Heart right ventricle (tissue), 16 donors: Measurements from ENCODE around the gene TNFAIP8L3. TPM values are rescaled to one million over a fixed set of nuclear protein-coding genes. Genes with fewer than 3 reads are reported as not detected.

Source experiments
- ATAC-seq, 8 donors: fragments of 200-7000 bp; cut with Tn5 transposase; one replicate each; pipeline ENCODE4 v1.9.1; 2020; ENCODE audit warnings: mild to moderate bottlenecking in 8 of 8, moderate library complexity in 8 of 8, moderate number of reproducible peaks in 1 of 8
- DNase-seq, 2 donors: peaks; one replicate each; pipeline ENCODE4 v3.0.0-alpha.2; 2020
- H3K27ac ChIP-seq, 10 donors: fragments of 200-600 bp; sonication (generic) in 2 of 10; one replicate each; pipeline versions ENCODE4 v1.5.0 to v1.8.0; 2020 to 2022; ENCODE audit warnings: mild to moderate bottlenecking in 3 of 10
- H3K27me3 ChIP-seq, 7 donors: fragments of 200-600 bp; one replicate each; pipeline ENCODE4 v1.8.0; 2021 to 2022; ENCODE audit warnings: mild to moderate bottlenecking in 2 of 7
- H3K36me3 ChIP-seq, 9 donors: fragments of 200-600 bp; sonication (generic) in 1 of 9; one replicate each; pipeline versions ENCODE4 v1.5.0 to v1.8.0; 2020 to 2022; ENCODE audit warnings: mild to moderate bottlenecking in 2 of 9
- H3K4me1 ChIP-seq, 9 donors: fragments of 200-600 bp; sonication (generic) in 1 of 9; one replicate each; pipeline versions ENCODE4 v1.5.0 to v1.8.0; 2020 to 2022; ENCODE audit warnings: mild to moderate bottlenecking in 4 of 9
- H3K4me3 ChIP-seq, 10 donors: fragments of 200-600 bp; sonication (generic) in 2 of 10; one replicate each; pipeline versions ENCODE4 v1.5.0 to v1.8.0; 2020 to 2022; ENCODE audit warnings: mild to moderate bottlenecking in 7 of 10, moderate library complexity in 2 of 10
- H3K9me3 ChIP-seq, 11 donors: fragments of 200-600 bp in 10 of 11; sonication (generic) in 2 of 11; one replicate each; pipeline versions ENCODE4 v1.5.0 to v1.8.0; 2013 to 2022; ENCODE audit warnings: mild to moderate bottlenecking in 2 of 11, control low read depth in 1 of 11, moderate library complexity in 1 of 11
- WGBS, 2 donors: extraction: QIAGEN DNeasy Blood & Tissue Kit; methylation state at CpG; one replicate each; pipeline ENCODE4 v1.1.7; 2013; ENCODE audit warnings: inconsistent platforms in 1 of 2; 5-methylcytosine and 5-hydroxymethylcytosine counted together
- intact Hi-C, 10 donors: fragments of 100-400 bp; cut with DNase I; formaldehyde crosslinking; loops; one replicate each; pipeline versions ENCODE4 v1.11.1 to v1.14.2; 2022
- polyA plus RNA-seq, 2 donors: library from polyadenylated mRNA; stranded (reverse); fragments of 200-250 nt; gene quantifications; one replicate each; pipeline ENCODE4 v1.2.3, GENCODE V29; 2013
- total RNA-seq, 10 donors: library from RNA; stranded (reverse); fragmentation: NEBNext Ultra II Directional in 3 of 10; extraction: Animal tissue kit (Norgen Biotek cat#: 25700) in 3 of 10; gene quantifications; one replicate each; pipeline versions ENCODE4 v1.2.1 to v1.2.4, GENCODE V29; 2021 to 2023
- TF ChIP-seq, protein P1 (sequence below), 9 donors: fragments of 200-600 bp; sonication (generic) in 2 of 9; IDR thresholded peaks; one replicate each; pipeline versions ENCODE4 v1.5.0 to v1.8.0; 2021 to 2022; ENCODE audit warnings: antibody characterized with exemption in 9 of 9, mild to moderate bottlenecking in 5 of 9, moderate library complexity in 1 of 9
- donor health status: Arrhythmogenic right ventricular cardiomyopathy.
- donor health status: ischemic (EF 13 %, LVEDD 7.1; RV severe dilation, severe dysfunction).
- donor health status: healthy with polysubstance abuse.
- donor health status: DM: no; HTN: yes; CAD: no.
- donor health status: DM: no; HTN: no; CAD: no.
- donor health status: ischemic (EF 25% LVEDD 6.9; RV normal size, moderate dysfunction).
- donor health status: ischemic (EF 25% LVEDD 5.7; RV mildly dilated, moderate dysfunction).
- donor health status: healthy.
- donor health status: DM: yes; HTN: yes; CAD: no.
- donor health status: Ischemic cardiomyopathy.
- donor health status: ischemic (EF 35%, LVEDD 5.7; RV mildly dilated, moderate dysfunction).
- donor health status: nonischemic (EF 11% LVEDD 7.7; RV severe dilation, severe dysfunction).
- donor health status: DM: yes; HTN: yes; CAD: no.
- donor health status: PGD.
- donor health status: ischemic (EF 29% LVEDD 5.4; RV normal size, mild dysfunction).
- donor health status: nonischemic (EF 23%, LVEDD 6.1; RV moderate dilation, normal function).

The TNFAIP8L3 gene
- total and polyA plus RNA-seq, 12 donors = 1.3 to 14.4 (median 3.4) TPM

DNA sequence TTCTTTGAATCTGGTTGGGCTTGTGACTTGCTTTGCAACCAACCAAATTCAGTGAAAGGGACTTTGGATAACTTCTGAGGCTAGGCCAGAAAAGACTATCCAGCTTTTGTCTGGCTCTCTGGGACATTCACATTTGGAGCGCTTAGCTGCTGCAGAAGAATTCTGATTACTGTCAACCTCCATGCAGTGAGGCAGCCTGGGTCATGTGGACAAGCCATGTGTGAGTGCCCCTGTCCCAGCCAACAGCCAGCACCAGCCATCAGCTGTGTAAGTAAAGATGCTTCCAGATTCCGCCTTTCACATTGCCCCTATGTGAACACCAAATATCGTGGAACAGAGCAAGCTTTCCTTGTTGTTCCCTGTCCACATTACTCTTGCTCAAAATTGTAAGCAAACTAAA lies 12.9 kb upstream of the TNFAIP8L3 start:
- Histone ChIP-seq H3K27me3 (peaks cover 0 to 24% (median 0%) of the 10 kb centered on the region in 7 donors), H3K9me3 (no peaks in the 10 kb centered on the region), H3K36me3 (no peaks in the 10 kb centered on the region), H3K27ac (no peak overlapping the region), H3K4me1 (peaks cover 0 to 38% (median 25%) of the 10 kb centered on the region in 9 donors), H3K4me3 (no peak overlapping the region)
- ATAC-seq (no peak), DNase-seq (no peak)
- 93 to 94% methylated on average over 3 of the region's 3 CpGs for WGBS, 2 donors
- TF ChIP-seq, protein P1, sequence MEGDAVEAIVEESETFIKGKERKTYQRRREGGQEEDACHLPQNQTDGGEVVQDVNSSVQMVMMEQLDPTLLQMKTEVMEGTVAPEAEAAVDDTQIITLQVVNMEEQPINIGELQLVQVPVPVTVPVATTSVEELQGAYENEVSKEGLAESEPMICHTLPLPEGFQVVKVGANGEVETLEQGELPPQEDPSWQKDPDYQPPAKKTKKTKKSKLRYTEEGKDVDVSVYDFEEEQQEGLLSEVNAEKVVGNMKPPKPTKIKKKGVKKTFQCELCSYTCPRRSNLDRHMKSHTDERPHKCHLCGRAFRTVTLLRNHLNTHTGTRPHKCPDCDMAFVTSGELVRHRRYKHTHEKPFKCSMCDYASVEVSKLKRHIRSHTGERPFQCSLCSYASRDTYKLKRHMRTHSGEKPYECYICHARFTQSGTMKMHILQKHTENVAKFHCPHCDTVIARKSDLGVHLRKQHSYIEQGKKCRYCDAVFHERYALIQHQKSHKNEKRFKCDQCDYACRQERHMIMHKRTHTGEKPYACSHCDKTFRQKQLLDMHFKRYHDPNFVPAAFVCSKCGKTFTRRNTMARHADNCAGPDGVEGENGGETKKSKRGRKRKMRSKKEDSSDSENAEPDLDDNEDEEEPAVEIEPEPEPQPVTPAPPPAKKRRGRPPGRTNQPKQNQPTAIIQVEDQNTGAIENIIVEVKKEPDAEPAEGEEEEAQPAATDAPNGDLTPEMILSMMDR (IDR thresholded peaks at IDR 0.05) = no peak
- intact Hi-C loops = no loop called here

DNA sequence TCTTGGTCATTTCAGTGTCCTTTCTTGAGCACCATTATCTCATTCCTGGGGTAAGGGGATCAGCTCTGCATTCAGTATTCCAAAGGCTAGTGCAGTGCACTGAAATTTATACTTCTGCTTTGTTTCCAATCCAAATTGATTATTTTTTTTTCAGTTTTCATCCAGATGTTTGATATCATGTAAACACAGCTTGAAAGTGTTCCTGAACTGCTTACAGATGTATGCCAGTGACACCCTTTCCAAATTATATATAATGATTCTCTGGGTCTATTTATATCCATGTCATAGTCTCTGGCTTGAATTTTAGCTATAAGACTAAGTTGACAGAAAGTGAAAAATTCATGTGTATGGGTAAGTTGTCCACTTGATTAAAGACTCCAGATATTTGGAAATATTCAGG lies 11.8 kb upstream of the TNFAIP8L3 start:
- intact Hi-C loops = no loop called here
- H3K9me3 ChIP-seq = no peaks in the 10 kb centered on the region
- peaks cover 0 to 34% (median 25%) of the 10 kb centered on the region in 9 donors for H3K4me1 ChIP-seq
- TF ChIP-seq, protein P1 (IDR thresholded peaks at IDR 0.05) = no peak
- ATAC-seq (no peak), DNase-seq (no peak)
- no peak overlapping the region for H3K4me3 ChIP-seq
- H3K36me3 ChIP-seq = no peaks in the 10 kb centered on the region
- no peak overlapping the region for H3K27ac ChIP-seq
- H3K27me3 ChIP-seq = peaks cover 0 to 26% (median 0%) of the 10 kb centered on the region in 7 donors

DNA sequence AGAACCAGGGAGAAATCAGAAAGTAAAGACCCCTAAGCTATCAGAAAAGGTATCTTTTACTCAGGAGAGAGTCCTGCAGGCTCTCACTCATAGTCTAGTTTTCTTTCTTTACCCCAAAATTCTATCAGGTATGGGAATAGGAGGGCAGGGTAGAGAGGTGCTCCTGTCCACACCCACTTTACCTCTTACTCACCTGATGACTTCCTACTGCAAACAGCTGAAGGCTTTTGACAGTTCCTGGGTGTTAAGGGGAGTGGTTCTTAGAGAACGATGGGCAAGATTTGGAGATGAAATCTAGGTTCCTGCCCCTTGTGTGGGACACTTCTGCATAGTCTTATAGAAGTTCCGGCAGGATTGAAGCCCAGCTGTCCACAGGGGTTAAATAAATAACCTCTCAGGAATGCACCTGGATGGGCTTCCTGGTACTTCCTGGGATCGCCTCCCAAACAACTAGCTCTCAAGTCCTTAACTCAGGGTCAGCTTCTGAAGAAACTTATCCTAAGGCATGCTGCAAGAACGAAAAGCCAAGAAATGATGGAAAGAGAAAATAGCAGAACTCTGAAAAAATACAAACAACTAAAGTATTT lies 10.8 kb upstream of the TNFAIP8L3 start:
- Histone ChIP-seq H3K36me3 (no peaks in the 10 kb centered on the region), H3K27ac (no peak overlapping the region), H3K4me1 (peaks cover 0 to 34% (median 25%) of the 10 kb centered on the region in 9 donors), H3K4me3 (no peak overlapping the region), H3K9me3 (no peaks in the 10 kb centered on the region), H3K27me3 (peaks cover 0 to 26% (median 0%) of the 10 kb centered on the region in 7 donors)
- TF ChIP-seq, protein P1 (IDR thresholded peaks at IDR 0.05) = no peak
- 72% methylated on average over 4 of the region's 4 CpGs for WGBS, 2 donors
- ATAC-seq (no peak), DNase-seq (no peak)
- intact Hi-C loops = no loop called here

DNA sequence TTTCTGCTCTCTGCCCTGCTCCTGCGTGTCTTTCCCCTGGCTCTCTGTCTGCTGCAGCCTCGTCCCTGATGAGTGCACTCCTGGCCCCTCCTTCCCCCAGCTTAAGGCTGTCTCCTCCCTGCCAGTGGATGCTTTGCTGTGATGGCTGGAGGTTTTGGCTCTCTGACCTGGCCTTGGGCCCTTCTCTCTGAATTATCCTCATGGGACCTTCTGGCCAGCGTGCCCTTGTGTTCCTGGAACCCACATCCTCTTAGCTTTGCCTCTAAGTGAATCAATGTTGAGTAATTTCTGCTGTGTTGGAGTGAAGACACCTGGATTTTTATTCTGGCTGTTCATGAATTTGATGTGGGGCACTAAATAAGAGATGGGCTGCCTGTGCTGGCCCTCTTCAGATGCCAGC lies 9.8 kb upstream of the TNFAIP8L3 start:
- intact Hi-C loops = no loop called here
- Histone ChIP-seq H3K9me3 (no peaks in the 10 kb centered on the region), H3K27ac (peak overlapping the region in 1 of 10 donors; percentile 37), H3K27me3 (peaks cover 0 to 32% (median 0%) of the 10 kb centered on the region in 7 donors), H3K4me3 (no peak overlapping the region), H3K4me1 (peaks cover 0 to 32% (median 23%) of the 10 kb centered on the region in 9 donors), H3K36me3 (no peaks in the 10 kb centered on the region)
- WGBS, 2 donors = 18 to 19% methylated on average over 3 of the region's 3 CpGs
- ATAC-seq (peak; percentile 62 to 90 (median 78)), DNase-seq (peak; percentile 29 to 54)
- TF ChIP-seq, protein P1 (IDR thresholded peaks at IDR 0.05) = no peak
